Epithelial cell of esophagus (primary cell): ENCODE measurements around the gene OLFML3.

ENCODE experiments used
- DNase-seq: peaks from one replicate; pipeline ENCODE4 v3.0.0; 2010; ENCODE audit warnings: low read depth
- H3K4me3 ChIP-seq: 2 replicates; pipeline ENCODE4 v1.5.1; 2011; ENCODE audit warnings: mild to moderate bottlenecking, low read length, control low read depth
- TF ChIP-seq, protein P1 (sequence below): IDR thresholded peaks from 2 replicates; pipeline ENCODE4 v1.5.1; 2011; ENCODE audit warnings: low read depth, mild to moderate bottlenecking, low read length, control low read depth, inconsistent platforms; ENCODE audit not compliant: insufficient read depth; ENCODE audit errors: missing control alignments

The OLFML3 gene

GRCh38 chr1:113972954-113973353, 6.3 kb upstream of the OLFML3 start:
- no peak overlapping the region for H3K4me3 ChIP-seq
- DNase-seq, result no peak
- TF ChIP-seq, protein P1, sequence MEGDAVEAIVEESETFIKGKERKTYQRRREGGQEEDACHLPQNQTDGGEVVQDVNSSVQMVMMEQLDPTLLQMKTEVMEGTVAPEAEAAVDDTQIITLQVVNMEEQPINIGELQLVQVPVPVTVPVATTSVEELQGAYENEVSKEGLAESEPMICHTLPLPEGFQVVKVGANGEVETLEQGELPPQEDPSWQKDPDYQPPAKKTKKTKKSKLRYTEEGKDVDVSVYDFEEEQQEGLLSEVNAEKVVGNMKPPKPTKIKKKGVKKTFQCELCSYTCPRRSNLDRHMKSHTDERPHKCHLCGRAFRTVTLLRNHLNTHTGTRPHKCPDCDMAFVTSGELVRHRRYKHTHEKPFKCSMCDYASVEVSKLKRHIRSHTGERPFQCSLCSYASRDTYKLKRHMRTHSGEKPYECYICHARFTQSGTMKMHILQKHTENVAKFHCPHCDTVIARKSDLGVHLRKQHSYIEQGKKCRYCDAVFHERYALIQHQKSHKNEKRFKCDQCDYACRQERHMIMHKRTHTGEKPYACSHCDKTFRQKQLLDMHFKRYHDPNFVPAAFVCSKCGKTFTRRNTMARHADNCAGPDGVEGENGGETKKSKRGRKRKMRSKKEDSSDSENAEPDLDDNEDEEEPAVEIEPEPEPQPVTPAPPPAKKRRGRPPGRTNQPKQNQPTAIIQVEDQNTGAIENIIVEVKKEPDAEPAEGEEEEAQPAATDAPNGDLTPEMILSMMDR, result no peak

- DNase-seq, result no peak
Measured at GRCh38 chr1:113975211-113975895, 3.9 kb upstream of the OLFML3 start.

DNA sequence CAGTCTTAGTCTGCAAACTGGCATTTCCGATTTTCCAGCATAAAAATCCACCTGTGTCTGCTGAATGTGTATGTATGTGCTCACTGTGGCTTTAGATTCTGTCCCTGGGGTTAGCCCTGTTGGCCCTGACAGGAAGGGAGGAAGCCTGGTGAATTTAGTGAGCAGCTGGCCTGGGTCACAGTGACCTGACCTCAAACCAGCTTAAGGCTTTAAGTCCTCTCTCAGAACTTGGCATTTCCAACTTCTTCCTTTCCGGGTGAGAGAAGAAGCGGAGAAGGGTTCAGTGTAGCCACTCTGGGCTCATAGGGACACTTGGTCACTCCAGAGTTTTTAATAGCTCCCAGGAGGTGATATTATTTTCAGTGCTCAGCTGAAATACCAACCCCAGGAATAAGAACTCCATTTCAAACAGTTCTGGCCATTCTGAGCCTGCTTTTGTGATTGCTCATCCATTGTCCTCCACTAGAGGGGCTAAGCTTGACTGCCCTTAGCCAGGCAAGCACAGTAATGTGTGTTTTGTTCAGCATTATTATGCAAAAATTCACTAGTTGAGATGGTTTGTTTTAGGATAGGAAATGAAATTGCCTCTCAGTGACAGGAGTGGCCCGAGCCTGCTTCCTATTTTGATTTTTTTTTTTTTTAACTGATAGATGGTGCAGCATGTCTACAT, 2.5 kb upstream of the OLFML3 start:
- peak; percentile 10 for DNase-seq
- no peak overlapping the region for H3K4me3 ChIP-seq
- TF ChIP-seq, protein P1, result peak; percentile 35

More at GRCh38 chr1:113975211-113975895, 3.9 kb upstream of the OLFML3 start:
- TF ChIP-seq, protein P1, result no peak
- H3K4me3 ChIP-seq, result no peak overlapping the region

- no peak for DNase-seq
- H3K4me3 ChIP-seq, result no peak overlapping the region
- TF ChIP-seq, protein P1, result no peak
Measured at GRCh38 chr1:113977906-113978305, 1.4 kb upstream of the OLFML3 start.

DNA sequence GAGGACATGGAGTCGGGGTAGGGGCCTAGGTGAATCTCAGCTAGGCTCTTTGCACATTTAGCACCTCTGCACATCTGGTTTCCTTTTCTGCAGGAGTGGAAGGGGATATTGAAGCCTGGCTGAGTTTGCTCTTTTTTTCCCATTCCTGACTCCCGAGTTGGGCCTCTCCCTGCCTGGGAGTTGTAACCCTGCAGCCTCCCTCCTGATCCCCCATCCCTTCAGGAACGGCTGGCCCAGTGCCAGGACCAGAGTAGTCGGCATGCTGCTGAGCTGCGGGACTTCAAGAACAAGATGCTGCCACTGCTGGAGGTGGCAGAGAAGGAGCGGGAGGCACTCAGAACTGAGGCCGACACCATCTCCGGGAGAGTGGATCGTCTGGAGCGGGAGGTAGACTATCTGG, 836 bp downstream of the OLFML3 start:
- no peak for DNase-seq
- H3K4me3 ChIP-seq, result no peak overlapping the region
- TF ChIP-seq, protein P1, result no peak

- TF ChIP-seq, protein P1, result no peak
- DNase-seq, result peak; percentile 49
- H3K4me3 ChIP-seq, result no peak overlapping the region
Measured at GRCh38 chr1:113981962-113982931, 3.0 kb downstream of the OLFML3 start.
